Hematopoietic multipotent progenitor cell (in vitro differentiated cells): Measurements from ENCODE around the gene CTTNBP2. TPM values are rescaled to one million over a fixed set of nuclear protein-coding genes. Genes with fewer than 3 reads are reported as not detected.
A peak's percentile ranks its signal among the peaks of the same experiment; 100 is the strongest.

ENCODE experiments used
- DNase-seq, 3 donors: peaks; one replicate each; pipeline ENCODE4 v3.0.0-alpha.2; 2011 to 2015; ENCODE audit warnings: low read depth in 2 of 3, low spot score in 2 of 3
- total RNA-seq: library from RNA; depleted of rRNA; stranded (reverse); fragments of >200 nt; gene quantifications from one replicate; pipeline ENCODE4 v1.2.3, GENCODE V29; 2012

Gene CTTNBP2
- under 0.01 TPM for total RNA-seq

- peak in 2 of 3 donors; percentile 36 to 42 for DNase-seq
Measured at GRCh38 chr7:117873310-117874190, at the start of gene CTTNBP2. Gene CTTNBP2 (minus strand): TSS chr7:117873441. CDS start chr7:117873415, 26 bp downstream.

GRCh38 chr7:117916309-117916708 is 43.1 kb upstream of the CTTNBP2 start:
- peak in 1 of 3 donors; percentile 5 for DNase-seq

GRCh38 chr7:117912421-117912820 is 39.2 kb upstream of the CTTNBP2 start:
- DNase-seq: no peak

GRCh38 chr7:117908031-117908795 is 35.0 kb upstream of the CTTNBP2 start:
- no peak for DNase-seq

GRCh38 chr7:117907049-117907640 is 33.9 kb upstream of the CTTNBP2 start:
- DNase-seq: no peak

- no peak for DNase-seq
Measured at GRCh38 chr7:117902314-117902889, 29.2 kb upstream of the CTTNBP2 start.

- DNase-seq: no peak
Measured at GRCh38 chr7:117901089-117901797, 28.0 kb upstream of the CTTNBP2 start.

GRCh38 chr7:117896339-117896738 is 23.1 kb upstream of the CTTNBP2 start:
- DNase-seq: no peak

GRCh38 chr7:117895276-117895675 is 22.0 kb upstream of the CTTNBP2 start:
- no peak for DNase-seq

GRCh38 chr7:117894037-117894436 is 20.8 kb upstream of the CTTNBP2 start:
- no peak for DNase-seq

GRCh38 chr7:117892821-117893220 is 19.6 kb upstream of the CTTNBP2 start:
- no peak for DNase-seq

- DNase-seq: no peak
Measured at GRCh38 chr7:117889611-117890010, 16.4 kb upstream of the CTTNBP2 start.

- no peak for DNase-seq
Measured at GRCh38 chr7:117888627-117889026, 15.4 kb upstream of the CTTNBP2 start.

- no peak for DNase-seq
Measured at GRCh38 chr7:117882594-117882993, 9.4 kb upstream of the CTTNBP2 start.

GRCh38 chr7:117876761-117877160 is 3.5 kb upstream of the CTTNBP2 start:
- DNase-seq: no peak

GRCh38 chr7:117875566-117875965 is 2.3 kb upstream of the CTTNBP2 start:
- peak in 1 of 3 donors; percentile 36 for DNase-seq

GRCh38 chr7:117874191-117874700 is 1.0 kb upstream of the CTTNBP2 start:
- no peak for DNase-seq

- DNase-seq: no peak
Measured at GRCh38 chr7:117872561-117873309, 506 bp downstream of the CTTNBP2 start.

GRCh38 chr7:117871778-117872538 is 1.3 kb downstream of the CTTNBP2 start:
- DNase-seq: no peak
